ENCODE results near the gene LIPK.

Gene LIPK

GRCh38 chr10:88783724-88784123 is 77.7 kb downstream of the LIPK start:
- no peak for DNase-seq (ENCODE audit: low spot score)

GRCh38 chr10:88786032-88786770 is 80.2 kb downstream of the LIPK start:
- no peak for TF ChIP-seq CTCF (IDR thresholded peaks at IDR 0.05; ENCODE audit: extremely low read depth, missing control alignments)

More at GRCh38 chr10:88783724-88784123, 77.7 kb downstream of the LIPK start:
- no peak for TF ChIP-seq CTCF (IDR thresholded peaks at IDR 0.05; ENCODE audit: extremely low read depth, missing control alignments)

GRCh38 chr10:88787463-88787862 is 81.4 kb downstream of the LIPK start:
- DNase-seq (ENCODE audit: low spot score) = no peak
- TF ChIP-seq CTCF (IDR thresholded peaks at IDR 0.05; ENCODE audit: extremely low read depth, missing control alignments) = no peak

More at GRCh38 chr10:88786032-88786770, 80.2 kb downstream of the LIPK start:
- DNase-seq (ENCODE audit: low spot score) = no peak

- no peak for DNase-seq (ENCODE audit: low spot score)
- no peak for TF ChIP-seq CTCF (IDR thresholded peaks at IDR 0.05; ENCODE audit: extremely low read depth, missing control alignments)
Measured at GRCh38 chr10:88788924-88789323, 82.9 kb downstream of the LIPK start.

- no peak for TF ChIP-seq CTCF (IDR thresholded peaks at IDR 0.05; ENCODE audit: extremely low read depth, missing control alignments)
- peak; percentile 27 for DNase-seq (ENCODE audit: low spot score)
Measured at GRCh38 chr10:88791924-88792323, 85.9 kb downstream of the LIPK start.

- TF ChIP-seq CTCF (IDR thresholded peaks at IDR 0.05; ENCODE audit: extremely low read depth, missing control alignments) = no peak
- DNase-seq (ENCODE audit: low spot score) = no peak
Measured at GRCh38 chr10:88792661-88793060, 86.6 kb downstream of the LIPK start.

GRCh38 chr10:88793712-88794299 is 87.8 kb downstream of the LIPK start:
- peak; percentile 39 for DNase-seq (ENCODE audit: low spot score)
- no peak for TF ChIP-seq CTCF (IDR thresholded peaks at IDR 0.05; ENCODE audit: extremely low read depth, missing control alignments)

All from GM20000 (cell line).